CD4-positive, alpha-beta T cell treated with Interleukin-15 for 1 hour (primary cell): ENCODE data around the gene PLA2G2C.

Source experiments
- DNase-seq: peaks from one replicate; pipeline ENCODE4 v3.0.0-alpha.2; 2020

Gene PLA2G2C

DNA sequence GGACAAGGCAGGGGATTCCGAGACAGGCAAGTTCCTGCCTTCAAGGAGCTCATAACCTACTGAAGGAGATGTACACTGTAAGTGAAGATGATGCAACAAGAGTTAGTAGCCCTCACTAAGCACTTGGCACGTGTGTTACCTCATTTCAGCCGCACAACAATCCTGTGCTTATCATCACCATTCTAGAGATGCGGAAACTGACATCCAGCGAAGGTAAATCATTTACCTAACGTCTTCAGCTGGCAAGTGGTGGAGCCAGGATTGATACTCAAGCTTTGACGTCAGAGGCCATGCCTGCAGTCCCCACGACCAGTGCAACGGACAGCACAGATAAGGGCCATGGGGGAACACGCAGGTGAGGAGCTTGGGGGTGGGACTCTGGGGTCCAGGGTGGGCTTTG lies 3.3 kb downstream of the PLA2G2C start:
- no peak for DNase-seq

DNA sequence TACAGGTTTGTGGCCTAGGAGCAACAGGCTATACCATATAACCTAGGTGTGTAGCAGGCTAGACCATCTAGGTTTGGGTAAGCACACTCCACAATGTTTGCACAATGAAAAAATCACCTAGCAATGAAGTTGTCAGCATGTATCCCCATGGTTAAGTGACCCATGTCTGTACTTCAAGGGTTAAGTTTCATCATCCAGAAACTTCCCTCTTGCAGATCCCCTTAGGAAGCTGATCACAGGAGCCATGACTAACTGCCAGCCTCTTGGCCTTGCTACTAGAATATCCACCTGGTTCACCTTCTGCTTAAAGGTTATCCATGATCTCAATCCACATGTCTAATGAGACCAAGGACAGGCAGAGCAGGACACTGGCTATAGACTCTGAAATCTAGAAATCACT lies 3.9 kb downstream of the PLA2G2C start:
- DNase-seq, result no peak

DNA sequence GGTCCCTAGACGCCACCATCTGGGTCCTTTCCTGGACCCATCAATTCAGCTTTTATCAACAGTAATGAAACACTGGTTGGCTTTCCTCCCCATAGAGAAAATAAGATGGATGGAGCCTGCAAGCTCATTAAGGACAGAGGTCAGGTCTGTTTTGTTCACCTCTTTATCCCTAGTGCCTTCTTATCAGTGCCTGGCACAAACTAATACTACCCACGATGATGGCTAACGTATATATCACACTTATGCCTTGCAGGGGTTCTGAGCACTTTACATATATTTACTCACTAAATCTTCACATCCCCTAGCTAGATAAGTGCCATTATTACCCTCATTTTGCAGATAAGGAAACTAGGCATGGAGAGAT lies 5.5 kb downstream of the PLA2G2C start:
- no peak for DNase-seq

DNA sequence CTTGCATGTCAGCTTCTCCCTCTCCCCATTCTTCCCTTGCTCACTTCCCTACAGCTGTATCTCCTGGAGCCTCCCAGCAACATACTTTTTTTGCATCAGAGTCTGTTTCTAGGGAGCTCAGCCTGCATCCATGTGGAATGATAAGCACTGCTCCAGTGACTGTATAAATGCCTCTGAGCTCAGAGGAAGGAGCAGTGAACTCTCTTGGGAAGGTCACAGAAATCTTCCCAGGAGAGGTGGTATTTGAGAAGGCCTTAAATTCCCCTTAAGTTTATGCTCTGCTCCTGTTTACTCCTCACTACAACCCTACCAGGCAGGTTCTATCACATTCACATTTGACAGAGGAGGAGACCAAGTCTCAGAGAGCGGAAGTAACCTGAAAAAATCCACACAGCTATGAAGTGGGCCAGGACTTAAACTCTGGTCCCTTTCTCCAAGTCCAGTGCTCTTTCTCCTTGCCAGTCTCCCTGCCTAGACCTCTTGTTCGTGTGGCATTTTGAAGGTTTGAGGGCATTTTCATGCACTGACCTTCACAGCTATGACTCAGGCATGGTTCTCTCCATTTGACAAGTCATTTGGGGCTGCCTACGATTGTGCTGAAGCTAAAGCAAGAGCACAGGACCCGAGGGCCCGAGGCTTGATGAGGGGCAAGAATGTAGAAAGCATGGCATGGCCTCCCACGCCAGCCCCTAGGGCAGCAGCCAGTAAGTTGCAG lies 6.0 kb downstream of the PLA2G2C start:
- no peak for DNase-seq

DNA sequence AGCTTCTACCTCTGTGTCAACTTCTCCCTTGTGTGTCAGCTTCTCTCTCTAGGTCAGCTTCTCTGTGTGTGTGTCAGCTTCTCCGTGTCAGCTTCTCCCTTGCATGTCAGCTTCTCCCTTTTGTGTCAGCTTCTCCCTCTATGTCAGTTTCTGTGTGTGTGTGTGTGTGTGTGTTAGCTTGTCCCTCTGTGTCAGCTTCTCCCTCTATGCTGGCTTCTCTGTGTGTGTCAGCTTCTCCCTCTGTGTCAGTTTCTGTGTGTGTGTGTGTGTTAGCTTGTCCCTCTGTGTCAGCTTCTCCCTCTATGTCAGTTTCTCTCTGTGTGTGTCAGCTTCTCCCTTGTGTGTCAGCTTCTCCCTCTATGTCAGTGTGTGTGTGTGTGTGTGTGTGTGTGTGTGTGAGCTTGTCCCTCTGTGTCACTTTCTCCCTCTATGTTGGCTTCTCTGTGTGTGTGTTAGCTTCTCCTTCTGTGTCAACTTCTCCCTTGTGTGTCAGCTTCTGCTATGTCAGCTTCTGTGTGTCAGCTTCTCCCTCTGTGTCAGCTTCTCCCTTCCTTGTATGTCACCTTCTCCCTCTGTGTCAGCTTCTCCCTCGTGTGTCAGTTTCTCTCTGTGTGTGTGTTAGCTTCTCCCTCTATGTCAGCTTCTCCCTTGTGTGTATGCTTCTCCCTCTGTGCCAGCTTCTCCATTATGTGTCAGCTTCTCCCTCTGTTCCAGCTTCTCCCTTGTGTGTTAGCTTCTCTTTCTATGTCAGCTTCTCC lies 6.8 kb downstream of the PLA2G2C start:
- DNase-seq, result no peak

DNA sequence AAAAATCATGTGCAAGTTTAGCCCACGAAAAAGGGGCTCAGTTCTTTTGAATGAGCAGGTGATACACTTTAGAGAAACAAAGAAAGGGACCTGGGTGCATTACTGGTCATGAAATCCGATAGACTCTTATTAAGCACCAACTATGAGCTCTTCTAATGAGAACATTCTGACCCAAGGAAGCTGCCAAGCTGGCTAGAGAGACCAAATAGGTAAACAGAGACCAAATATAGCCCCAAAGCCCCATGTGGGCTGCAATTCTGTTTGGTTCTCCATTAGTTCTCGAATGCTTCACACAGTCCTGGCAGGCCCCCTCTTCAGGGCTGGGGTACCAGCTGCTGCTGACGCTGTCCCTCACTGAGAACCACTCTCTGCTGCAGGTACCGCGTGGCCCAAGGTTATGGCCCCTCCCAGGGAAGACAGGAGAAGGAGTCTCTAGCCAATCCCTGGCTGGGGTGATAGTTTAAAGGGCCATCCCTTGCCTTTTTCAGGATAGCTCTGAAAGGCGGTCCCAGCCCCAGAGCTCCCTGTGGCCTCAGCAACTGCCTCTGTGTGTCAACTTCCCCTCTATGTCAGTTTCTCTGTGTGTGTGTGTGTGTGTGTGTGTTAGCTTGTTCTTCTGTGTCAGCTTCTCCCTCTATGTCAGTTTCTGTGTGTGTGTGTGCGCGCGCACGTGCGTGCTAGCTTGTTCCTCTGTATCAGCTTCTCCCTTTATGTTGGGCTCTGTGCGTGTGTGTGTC lies 7.5 kb downstream of the PLA2G2C start:
- DNase-seq, result peak; percentile 30

DNA sequence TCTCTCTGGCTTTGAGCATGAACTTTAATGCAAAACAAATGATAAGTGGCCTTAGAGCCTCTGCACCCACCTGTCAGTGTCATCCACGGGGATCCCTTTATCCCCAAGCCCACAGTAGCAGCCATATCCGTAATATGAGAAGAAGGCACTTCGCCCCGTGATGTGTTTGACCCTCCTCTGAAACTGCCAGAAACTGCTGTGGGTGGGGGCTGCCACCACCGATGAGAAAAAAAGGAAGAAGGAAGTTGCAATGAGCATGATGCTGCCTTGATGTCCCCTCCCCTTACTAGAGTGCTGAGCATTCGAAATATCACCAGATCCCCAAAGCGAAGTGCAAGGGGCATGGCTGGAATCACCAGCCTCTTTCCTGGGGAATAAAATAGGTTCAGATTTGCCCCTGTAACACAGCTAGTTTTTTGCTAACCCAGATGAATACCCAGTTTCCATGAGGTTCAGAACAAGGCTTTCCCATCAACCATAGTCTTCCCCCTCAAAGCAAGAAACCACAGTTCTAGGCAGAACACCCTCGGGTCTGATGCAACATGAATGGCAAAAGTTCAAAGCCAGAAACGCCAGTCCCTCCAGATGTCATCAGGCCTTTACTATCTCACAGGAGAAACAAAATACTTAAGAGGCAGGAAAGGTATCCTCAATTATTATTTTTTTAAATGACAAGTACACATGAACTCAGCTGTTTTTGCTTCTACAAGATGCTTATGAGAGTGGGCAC lies 11.2 kb downstream of the PLA2G2C start:
- no peak for DNase-seq

DNA sequence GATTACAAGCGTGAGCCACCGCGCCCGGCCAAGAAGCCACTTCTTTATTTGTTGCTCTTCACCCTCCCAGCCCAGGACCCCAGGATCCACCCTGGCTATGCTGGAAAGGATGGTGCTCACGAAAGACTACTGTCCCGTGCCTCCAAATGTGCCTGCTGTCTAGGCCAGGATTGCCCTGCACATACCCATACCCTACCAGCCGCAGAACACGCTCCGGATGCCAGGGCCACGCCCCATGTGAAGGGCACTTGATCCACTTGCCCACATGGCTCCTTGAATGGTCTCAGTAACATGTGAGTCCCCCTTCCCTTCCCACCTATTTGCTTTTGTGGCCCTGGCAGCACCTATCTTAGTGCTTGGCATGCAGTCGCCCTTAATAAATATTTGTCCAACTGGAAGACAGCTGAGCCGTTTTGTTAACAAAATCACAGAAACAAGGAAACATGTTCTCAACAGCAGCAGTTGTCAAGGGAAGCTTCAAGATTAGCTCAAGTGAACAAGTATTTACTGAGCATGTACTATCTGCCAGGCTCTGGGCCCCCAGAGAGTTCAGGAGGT lies 14.2 kb downstream of the PLA2G2C start:
- DNase-seq, result no peak

DNA sequence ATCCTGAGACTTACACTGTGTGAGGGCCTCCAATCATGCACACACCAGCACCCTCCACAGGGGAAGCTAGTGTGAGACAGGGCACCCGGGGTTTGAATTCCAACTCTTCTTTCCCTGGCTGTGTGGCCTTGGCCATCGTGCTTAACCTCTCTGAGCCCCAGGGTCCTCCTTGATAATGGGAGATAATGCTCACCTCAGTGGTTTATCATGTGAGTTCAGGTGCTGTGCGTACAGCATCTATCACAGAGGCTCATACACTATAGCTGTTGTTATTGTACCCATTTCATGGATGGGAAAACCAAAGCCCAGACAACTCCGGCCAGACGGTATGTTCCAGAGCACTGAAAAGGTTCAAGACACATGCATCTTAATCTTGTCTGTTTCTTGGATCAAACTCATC lies 16.4 kb downstream of the PLA2G2C start:
- no peak for DNase-seq

DNA sequence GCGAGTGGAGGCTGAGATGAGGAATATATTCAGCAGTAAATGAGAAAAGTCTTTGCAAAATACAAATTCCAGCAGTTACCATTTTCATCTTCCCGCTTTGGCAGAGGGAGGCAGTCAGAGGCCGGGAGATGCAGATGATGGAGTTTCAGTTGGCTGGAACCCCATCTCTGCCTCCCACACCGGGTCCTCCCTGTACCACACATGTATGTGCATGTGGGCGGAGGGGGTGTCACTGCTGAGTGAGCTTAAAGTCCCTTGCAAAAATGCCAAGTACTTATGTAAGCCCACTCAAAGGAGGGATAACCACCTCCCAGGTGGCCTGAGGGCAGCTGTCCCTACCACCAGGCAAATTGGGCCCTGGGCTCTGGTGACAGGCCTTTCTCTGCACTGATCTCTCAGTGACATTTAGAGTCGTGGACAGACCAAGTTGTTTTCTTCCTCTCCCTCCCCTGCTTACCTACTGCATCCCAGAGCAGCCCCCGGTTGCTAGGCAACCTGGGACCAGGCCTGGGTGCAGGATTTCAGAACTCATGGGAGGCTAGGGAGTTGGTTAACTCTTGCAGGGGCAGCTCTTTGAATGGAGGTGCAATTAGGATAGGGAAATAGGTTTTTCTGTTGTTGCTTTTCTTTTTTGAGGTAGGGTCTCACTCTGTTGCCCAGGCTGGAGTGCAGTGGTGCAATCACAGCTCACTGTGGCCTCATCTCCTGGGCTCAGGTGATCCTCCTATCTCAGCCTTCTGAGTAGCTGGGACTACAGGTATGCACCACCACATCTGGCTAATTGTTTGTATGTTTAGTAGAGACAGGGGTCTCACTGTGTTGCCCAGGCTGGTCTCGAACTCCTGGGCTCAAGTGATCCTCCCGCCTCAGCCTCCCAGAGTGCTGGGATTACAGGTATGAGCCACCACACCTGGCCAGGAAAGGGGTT lies 17.5 kb downstream of the PLA2G2C start:
- no peak for DNase-seq

DNA sequence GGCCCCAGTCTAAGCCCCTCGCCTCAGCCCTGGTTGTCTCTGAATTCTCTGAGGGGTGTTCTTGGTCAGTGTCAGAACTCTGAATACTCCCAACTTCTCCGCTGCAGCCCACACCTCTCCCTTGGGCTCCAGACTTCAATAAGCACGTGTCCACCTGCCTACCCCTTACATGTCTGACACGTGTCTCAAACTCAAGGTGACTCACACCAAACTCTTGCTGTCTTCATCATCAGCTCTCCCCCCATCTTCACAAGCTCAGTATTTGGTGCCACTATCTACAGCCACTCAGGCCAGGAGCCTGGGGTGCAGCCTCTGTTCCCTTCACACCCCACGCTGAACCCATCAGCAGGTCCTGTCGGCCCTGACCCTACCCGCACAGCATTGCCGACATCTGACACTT lies 19.2 kb downstream of the PLA2G2C start:
- DNase-seq, result no peak

DNA sequence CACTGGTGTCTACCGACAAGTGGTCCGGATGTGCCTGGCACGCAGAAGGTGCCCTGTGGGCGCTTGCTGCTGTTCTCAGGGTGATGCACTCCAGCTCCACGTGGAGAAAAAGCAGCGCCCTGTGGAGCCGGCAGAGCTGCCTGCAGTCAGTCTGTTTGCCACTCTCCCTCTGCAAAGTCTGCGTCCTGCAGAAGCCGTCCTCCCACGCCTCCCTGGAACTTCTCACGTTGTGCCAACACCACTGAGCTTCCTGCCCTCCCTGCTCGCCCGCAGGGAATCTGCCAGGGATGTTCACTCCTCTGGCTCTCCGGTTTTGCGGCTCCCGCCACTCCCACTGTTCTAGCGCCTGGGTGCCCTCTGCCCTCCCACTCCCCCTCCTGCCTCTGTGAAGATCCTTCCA lies 20.3 kb downstream of the PLA2G2C start:
- DNase-seq, result no peak

DNA sequence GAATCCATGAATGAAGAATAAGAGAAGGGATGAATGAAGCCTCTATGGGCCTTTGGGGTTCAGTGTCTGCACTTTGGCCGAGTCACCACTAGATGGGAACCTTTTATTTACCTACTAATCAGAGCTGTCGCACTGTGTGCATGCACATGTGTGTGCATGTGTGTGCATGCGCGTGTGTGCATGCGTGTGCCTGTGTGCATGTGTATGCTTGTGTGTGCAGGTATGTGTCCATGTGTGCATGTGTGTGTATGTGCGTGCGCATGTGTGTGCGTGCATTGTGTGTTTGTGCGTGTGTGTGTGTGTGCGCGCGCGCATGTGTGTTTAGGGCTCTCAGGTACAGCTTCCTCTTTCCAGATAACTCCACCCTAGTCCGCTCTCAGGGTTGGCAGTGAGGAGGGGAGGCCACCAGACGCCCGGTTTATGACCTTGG lies 20.8 kb downstream of the PLA2G2C start:
- no peak for DNase-seq

DNA sequence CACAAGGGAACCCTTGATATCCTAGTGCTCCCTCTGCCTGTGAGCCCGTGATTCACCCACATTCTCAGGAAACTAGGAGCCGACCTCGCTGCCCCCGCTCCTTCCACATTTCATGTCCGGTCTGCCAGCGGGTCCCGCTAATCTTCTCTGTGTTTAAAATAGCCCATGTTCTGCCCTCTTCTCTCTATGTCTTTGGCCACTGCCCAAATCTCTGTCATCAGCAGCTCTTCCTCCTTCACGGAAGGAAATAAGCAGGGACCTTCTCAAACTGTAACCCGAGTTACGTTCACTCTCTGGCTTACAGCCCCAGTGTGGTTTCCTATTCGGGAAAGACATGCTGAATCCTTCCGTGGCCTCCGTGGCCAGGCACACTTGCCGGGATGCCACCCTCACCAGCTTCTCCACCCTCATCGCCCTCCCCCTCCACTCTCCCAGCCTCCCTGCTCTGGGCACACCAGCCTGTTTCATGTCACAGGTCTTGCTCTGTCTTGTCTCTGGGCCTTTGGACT lies 21.6 kb downstream of the PLA2G2C start:
- DNase-seq, result no peak

DNA sequence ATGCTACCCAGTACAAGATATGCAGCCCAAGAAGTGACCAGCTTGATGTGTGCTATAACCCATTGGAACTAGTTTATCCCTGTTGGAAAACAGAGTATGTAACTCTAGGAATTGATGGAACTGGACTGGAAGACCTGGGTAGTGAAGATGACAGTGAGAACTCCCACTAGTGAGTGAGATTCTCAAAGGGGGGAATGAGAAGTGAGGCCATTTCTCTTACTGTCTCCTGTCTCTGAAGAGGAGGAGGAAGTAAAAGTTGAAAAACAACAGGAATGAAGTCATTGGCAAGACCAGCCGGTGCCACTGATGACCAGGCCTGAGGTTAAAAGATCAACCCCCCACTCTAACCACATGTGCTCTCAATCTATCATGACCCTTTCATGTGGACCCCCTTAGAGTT lies 26.3 kb downstream of the PLA2G2C start:
- DNase-seq, result no peak

DNA sequence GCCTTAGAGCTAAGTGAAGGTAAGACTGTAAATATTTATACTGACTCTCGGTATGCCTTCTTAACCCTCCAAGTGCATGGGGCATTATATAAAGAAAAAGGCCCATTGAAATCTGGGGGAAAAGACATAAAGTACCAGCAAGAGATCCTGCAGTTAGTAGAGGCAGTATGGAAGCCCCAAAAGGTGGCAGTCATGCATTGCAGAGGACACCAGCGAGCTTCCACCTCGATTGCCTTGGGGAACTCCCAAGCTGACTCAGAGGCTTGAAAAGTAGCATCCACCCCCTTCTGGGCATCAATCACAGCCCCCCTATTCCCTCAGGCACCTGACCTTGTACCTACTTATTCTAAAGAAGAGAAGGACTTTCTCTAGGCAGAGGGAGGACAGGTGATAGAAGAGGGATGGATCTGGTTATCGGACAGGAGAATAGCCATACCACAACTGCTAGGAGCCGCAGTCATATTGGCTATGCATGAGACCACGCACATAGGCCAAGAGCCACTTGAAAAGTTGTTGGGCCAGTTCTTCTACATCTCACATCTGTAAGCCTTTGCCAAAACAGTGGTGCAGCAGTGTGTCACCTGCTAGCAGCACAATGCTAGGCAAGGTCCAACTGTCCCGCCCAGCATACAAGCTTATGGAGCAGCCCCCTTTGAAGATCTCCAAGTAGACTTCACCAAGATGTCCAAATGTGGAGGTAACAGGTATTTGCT lies 27.8 kb downstream of the PLA2G2C start:
- DNase-seq, result no peak

DNA sequence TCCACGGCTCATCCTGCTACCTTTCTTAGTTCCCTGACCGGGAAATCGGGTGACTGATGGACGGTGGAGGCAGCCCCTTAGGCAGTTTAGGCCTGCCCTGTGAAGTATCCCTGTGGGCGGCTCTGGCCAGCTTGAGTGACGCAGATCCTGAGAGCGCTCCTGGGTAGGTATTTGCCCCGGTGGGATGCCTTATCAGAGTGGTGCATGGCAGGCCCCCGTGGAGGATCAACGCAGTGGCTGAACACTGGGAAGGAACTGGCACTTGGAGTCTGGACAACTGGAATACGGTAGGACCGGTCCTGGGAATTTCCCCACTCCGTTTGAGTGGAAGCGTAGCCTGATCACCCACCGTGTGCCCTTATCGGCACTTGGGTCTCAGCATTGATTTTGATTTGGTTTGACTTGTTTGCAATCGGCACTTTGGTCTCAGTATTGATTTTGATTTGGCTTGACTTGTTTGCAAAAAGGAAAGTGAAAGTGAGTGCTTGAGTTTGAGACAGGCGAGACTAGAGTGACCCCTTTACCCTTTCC lies 32.0 kb downstream of the PLA2G2C start:
- no peak for DNase-seq

DNA sequence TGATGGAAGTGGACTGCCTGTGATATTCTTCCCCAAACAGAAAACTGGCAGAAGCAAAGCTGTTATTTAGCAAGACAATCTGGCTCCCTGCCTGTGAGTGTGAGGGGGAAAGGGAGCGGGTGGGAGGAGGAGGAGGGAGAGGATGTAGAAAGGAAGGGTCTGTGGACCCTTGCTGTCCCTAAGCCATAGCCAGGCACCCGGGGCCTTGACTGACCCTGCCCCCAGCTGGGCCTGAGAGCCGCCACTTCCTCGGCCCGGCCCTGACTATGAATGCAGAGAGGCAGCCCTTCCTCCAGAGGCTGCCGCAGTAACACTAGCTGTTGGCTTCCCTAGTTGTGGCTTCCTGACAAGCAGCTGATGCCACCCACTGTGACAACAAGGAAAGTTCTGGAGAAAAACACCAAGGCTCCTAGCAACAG lies 33.3 kb downstream of the PLA2G2C start:
- peak; percentile 43 for DNase-seq

DNA sequence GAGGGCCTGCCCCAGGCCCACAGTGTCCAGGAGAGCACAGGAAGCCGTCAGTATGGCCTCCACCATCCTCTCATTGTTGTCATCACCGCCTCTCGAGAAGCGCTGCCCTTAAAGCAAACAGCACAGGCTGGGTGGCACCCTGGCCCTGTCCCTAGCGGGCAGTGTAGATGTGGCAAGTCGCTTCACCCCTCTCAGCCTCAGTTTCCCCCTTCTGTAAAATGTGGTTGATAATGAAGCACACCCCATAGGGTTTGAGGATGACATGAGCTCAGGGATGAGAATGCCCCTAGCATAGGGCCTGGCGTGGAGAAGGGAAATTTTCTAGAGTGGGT lies 33.8 kb downstream of the PLA2G2C start:
- DNase-seq, result no peak

DNA sequence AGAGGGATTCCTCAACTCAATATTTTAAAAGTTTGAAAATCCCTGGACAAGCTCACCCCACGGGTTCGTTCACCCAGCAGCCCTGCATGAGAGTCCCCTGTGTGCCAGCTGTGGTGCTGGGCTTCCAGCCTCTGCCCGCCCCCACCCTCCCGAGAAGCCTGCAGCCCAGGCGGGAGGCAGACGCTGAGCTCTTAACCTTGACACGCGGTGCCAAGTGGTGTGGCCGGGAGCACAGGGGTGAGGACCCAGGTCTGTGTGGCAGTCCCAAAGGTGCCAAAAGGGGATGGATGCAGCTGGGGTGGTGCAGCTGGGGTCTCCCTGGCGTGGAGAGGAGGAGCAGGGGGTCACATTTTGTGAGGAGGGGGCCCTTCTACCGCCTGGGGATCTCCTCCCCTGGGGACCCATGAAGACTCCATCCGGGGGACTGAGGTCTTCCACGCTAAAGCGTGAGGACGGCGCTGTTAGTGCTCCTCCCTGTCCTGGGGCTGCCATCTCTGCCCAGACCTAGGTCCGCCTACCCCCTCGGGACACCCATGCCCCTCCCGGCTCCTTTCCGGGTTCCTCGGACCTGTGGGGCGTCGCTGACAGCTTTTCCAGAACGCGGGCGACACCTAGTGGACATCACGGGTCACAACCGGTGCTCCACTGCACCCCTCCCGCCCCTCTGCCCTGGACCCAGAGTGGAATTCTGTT lies 34.3 kb downstream of the PLA2G2C start:
- DNase-seq, result peak; percentile 75
